GM19240 (cell line): Measurements from ENCODE around the gene NPIPA3.
"Not testable (repeated sequence)": the region's sequence is repeated elsewhere in the genome, so short reads cannot be mapped to it uniquely, and the experiment has no call there.

Experiments
- DNase-seq: peaks from one replicate; pipeline ENCODE4 v3.0.0; 2011; ENCODE audit warnings: low spot score; ENCODE audit not compliant: insufficient read length

The NPIPA3 gene

DNA sequence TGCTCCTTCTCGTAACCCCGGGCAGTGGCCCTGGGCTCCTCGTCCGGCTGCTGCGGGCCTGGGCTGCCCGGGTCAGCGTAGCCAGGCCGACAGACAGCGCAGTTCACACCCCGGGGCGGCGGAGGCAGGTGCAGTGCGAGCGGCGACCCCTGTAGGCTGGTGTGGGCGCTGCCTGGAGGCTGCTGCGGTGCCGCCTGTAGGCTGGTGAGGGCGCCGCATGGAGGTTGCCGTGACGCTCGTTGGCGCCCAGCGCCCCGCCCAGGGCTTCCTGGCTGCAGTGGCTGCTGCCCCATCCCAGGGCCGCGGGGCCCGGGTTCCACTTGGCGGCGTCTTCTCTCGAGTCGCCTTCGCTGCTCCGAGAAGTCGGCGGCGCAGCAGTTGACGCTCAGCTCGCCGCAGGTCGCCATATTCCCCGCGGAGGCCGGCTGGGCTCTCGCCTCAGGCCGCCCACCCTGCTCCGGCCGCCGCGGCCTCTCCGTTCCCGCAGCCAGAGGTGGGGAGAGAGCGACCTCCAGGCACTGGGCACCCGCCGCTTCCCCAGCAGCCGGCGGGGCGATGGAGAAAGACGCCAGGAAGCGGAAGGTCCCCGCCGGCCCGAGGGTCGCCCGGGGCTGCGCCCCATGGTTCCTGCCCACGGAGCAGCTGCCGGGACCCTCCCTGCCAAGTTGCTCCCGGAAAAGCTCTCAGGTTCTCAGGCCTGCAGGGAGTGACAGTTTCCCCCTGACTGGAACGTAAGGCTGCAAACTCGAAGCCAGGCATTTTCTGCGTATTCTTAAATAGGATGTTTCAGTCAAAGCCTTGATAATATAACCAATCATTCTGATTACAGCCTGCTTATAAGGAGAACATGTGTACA, 39.3 kb downstream of the NPIPA3 start, which contains the start of gene NPIPA2:
NPIPA2 (plus strand) TSS at position 261 of the 856 bp plus-strand sequence. CDS start 5,533 bp downstream, outside the sequence.
- DNase-seq: not testable (repeated sequence)

DNA sequence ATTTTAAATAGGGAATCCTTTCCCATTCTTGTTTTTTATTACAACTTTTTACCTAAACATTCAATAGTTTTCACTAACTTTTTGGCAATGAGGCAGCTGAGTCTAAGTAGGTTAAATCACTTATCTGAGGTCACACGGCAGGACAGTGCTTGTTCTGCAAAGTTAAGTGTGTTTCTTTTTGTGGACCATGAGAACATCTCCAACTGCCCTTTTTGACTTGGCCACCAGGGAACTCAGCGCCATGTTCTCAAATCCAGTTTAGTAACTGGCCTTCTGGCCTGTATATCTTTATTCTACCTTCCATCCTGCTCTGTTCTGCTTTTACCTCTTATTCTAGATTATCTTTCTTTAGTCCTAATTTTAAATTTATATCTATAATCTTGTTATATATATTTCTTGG, 70.4 kb downstream of the NPIPA3 start:
- DNase-seq: not testable (repeated sequence)

DNA sequence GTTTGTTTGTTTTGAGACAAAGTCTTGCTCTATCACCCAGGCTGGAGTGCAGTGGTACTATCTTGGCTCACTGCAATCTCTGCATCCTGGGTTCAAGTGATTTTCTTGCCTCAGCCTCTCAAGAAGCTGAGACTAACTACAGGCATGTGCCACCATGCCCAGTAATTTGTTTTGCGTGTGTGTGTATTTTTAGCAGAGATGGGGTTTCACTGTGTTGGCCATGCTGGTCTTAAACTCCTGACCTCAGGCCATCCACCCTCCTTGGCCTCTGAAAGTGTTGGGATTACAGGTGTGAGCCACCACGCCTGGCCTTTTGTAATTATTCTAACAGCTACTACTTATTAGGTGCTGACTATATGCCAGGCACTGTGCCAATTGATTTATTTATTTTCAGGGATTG, 72.4 kb downstream of the NPIPA3 start:
- not testable (repeated sequence) for DNase-seq
